ENCODE results near the gene GNAQ. TPM values are rescaled to one million over a fixed set of nuclear protein-coding genes. Genes with fewer than 3 reads are reported as not detected.

Gene GNAQ
- polyA plus RNA-seq, 1 of the 3 experiments (the other 2 are of a cell fraction): 20.9 TPM

GRCh38 chr9:78013934-78014333, 17.7 kb downstream of the GNAQ start (continued):
- TF ChIP-seq ZBTB33 (IDR thresholded peaks at IDR 0.05; ENCODE audit: borderline replicate concordance, low read depth): no peak
- peak; percentile 32; the same call in 1 of the 2 replicates for TF ChIP-seq TEAD4 (IDR thresholded peaks at IDR 0.05; ENCODE audit: borderline replicate concordance, insufficient read depth)
- TF ChIP-seq USF2 (IDR thresholded peaks at IDR 0.05; ENCODE audit: borderline replicate concordance, low read depth, low read length): no peak
- TF ChIP-seq FOXJ3 (CRISPR knock-in tag; IDR thresholded peaks at IDR 0.05): no peak
- TF ChIP-seq FOSL2 (IDR thresholded peaks at IDR 0.05; ENCODE audit: borderline replicate concordance, low read depth): no peak; the same call in 1 of the 2 replicates
- no peak for TF ChIP-seq RAD21 (IDR thresholded peaks at IDR 0.05; ENCODE audit: low read length)
- TF ChIP-seq TAF1 (IDR thresholded peaks at IDR 0.05; ENCODE audit: borderline replicate concordance, low read depth, low read length): no peak
- TF ChIP-seq IRF3 (IDR thresholded peaks at IDR 0.05; ENCODE audit: low read depth, low read length): no peak
- peak; percentile 78 for TF ChIP-seq TCF12 (IDR thresholded peaks at IDR 0.05)
- no peak for TF ChIP-seq FOXM1 (IDR thresholded peaks at IDR 0.05; ENCODE audit: low read depth)
- no peak for TF ChIP-seq SIN3A (IDR thresholded peaks at IDR 0.05; ENCODE audit: borderline replicate concordance, low read depth, low read length)
- no peak for TF ChIP-seq USF1 (IDR thresholded peaks at IDR 0.05; ENCODE audit: borderline replicate concordance, low read depth)
- no peak for TF ChIP-seq SMC3 (IDR thresholded peaks at IDR 0.05; ENCODE audit: low read depth, low read length)
- no peak for TF ChIP-seq REST (IDR thresholded peaks at IDR 0.05; ENCODE audit: low read depth, low read length)
- peak; percentile 41; the same call in 1 of the 2 replicates for TF ChIP-seq PBX3 (IDR thresholded peaks at IDR 0.05)
- TF ChIP-seq MEF2A (IDR thresholded peaks at IDR 0.05; ENCODE audit: borderline replicate concordance, low read depth): no peak
- no peak for TF ChIP-seq EZH2phosphoT487 (IDR thresholded peaks at IDR 0.05; ENCODE audit: borderline replicate concordance, low read depth)
- no peak for TF ChIP-seq RFX5 (IDR thresholded peaks at IDR 0.05; ENCODE audit: low read length)

Measured in SK-N-SH (cell line).